Endothelial cell of umbilical vein (primary cell): ENCODE measurements around the gene NFE2L1.

Experiments
- CTCF ChIP-seq, 2 donors: IDR thresholded peaks; 1 replicate in 1 of 2; 2 replicates in 1 of 2; pipeline ENCODE4 v1.5.1; 2011; ENCODE audit warnings: low read length in 2 of 2, mild to moderate bottlenecking in 2 of 2, moderate library complexity in 2 of 2, control low read depth in 1 of 2, inconsistent platforms in 1 of 2, low read depth in 1 of 2; ENCODE audit not compliant: insufficient read depth in 1 of 2; ENCODE audit errors: extremely low read depth in 1 of 2
- JUN ChIP-seq: IDR thresholded peaks from 2 replicates; pipeline ENCODE4 v1.6.1; 2011; ENCODE audit warnings: borderline replicate concordance, low read depth; ENCODE audit not compliant: insufficient read length, insufficient read depth
- POLR2A ChIP-seq: IDR thresholded peaks from 2 replicates; pipeline ENCODE4 v1.6.1; 2012; ENCODE audit warnings: low read depth, mild to moderate bottlenecking, control low read depth, low read length

- TF ChIP-seq JUN (no peak), CTCF (IDR thresholded peaks at IDR 0.05; ENCODE audit: extremely low read depth in 1 of 2, insufficient read depth in 1 of 2, low read depth in 1 of 2, low read length in 2 of 2) (no peak), POLR2A (no peak)
These were observed 54.9 kb downstream of the NFE2L1 start for GRCh38 chr17:48102798-48103715.
